ENCODE measurements around the gene RNASE11.
"Not testable (repeated sequence)": the region's sequence is repeated elsewhere in the genome, so short reads cannot be mapped to it uniquely, and the experiment has no call there.

The RNASE11 gene

DNA sequence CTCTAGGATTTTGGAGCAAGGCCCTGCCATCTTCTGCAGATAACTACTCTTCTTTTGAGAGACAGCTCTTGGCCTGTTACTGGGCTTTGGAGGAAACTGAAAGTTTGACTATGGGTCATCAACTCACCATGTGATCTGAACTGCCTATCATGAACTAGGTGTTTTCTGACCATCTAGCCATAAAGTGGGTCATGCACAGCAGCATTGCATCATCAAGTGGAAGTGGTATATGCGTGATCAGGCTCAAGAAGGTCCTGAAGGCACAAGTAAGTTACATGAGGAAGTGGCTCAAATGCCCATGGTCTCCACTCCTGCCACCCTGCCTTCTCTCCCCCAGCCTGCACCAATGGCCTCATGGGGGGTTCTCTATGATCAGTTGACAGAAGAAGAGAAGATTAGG lies 17.1 kb downstream of the RNASE11 start:
- not testable (repeated sequence) for H3K4me3 ChIP-seq (replicated peaks; ENCODE audit: insufficient read depth, low read length); H3K27me3 ChIP-seq (ENCODE audit: insufficient read depth, poor library complexity, severe bottlenecking); H3K27ac ChIP-seq (replicated peaks)
- peak; percentile 15; the same call in 1 of the 2 replicates for TF ChIP-seq SPI1 (IDR thresholded peaks at IDR 0.05; ENCODE audit: borderline replicate concordance, low read depth)
- DNase-seq (ENCODE audit: low read depth in 1 of 2, low spot score in 1 of 2) = peak; percentile 50 to 53

DNA sequence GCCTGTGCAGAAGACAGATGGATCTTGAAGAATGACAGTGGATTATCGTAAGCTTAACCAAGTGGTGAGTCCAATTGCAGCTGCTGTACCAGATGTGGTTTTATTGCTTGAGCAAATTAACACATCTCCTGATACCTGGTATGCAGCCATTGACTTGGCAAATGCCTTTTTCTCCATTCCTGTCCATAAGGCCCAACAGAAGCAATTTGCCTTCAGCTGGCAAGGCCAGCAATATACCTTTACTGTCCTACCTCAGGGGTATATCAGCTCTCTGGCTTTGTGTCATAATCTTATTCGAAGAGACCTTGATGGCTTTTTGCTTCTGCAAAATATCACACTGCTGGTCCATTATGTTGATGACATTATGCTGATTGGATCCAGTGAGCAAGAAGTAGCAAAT lies 17.9 kb downstream of the RNASE11 start:
- not testable (repeated sequence) for H3K27me3 ChIP-seq (ENCODE audit: insufficient read depth, poor library complexity, severe bottlenecking); DNase-seq (ENCODE audit: low read depth in 1 of 2, low spot score in 1 of 2); H3K27ac ChIP-seq (replicated peaks); H3K4me3 ChIP-seq (replicated peaks; ENCODE audit: insufficient read depth, low read length)

DNA sequence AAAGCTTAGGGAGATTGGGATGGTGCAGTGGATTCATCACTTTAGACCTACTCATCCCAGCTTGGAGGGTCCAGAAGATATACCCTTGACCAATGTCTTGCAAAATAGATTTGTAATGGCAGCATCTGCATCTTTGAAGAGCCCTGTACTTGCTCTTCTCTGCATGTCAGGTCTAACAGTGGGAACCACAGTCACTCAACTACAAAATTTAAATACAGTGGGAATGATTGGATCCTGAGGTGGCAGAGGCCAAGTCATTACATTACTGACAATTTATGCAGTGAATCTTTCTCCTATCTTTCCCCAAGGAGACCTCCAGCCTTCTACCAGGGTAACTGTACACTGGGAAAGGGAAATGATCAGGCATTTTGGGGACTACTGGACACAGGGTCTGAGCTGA lies 18.7 kb downstream of the RNASE11 start:
- no peaks in the 10 kb centered on the region for H3K27me3 ChIP-seq (ENCODE audit: insufficient read depth, poor library complexity, severe bottlenecking)
- DNase-seq (ENCODE audit: low read depth in 1 of 2, low spot score in 1 of 2) = no peak
- no peak overlapping the region for H3K4me3 ChIP-seq (replicated peaks; ENCODE audit: insufficient read depth, low read length)
- no peak overlapping the region for H3K27ac ChIP-seq (replicated peaks)
- no peak for TF ChIP-seq GABPA (IDR thresholded peaks at IDR 0.05; ENCODE audit: low read depth)
- TF ChIP-seq, protein P1, sequence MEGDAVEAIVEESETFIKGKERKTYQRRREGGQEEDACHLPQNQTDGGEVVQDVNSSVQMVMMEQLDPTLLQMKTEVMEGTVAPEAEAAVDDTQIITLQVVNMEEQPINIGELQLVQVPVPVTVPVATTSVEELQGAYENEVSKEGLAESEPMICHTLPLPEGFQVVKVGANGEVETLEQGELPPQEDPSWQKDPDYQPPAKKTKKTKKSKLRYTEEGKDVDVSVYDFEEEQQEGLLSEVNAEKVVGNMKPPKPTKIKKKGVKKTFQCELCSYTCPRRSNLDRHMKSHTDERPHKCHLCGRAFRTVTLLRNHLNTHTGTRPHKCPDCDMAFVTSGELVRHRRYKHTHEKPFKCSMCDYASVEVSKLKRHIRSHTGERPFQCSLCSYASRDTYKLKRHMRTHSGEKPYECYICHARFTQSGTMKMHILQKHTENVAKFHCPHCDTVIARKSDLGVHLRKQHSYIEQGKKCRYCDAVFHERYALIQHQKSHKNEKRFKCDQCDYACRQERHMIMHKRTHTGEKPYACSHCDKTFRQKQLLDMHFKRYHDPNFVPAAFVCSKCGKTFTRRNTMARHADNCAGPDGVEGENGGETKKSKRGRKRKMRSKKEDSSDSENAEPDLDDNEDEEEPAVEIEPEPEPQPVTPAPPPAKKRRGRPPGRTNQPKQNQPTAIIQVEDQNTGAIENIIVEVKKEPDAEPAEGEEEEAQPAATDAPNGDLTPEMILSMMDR (IDR thresholded peaks at IDR 0.05; ENCODE audit: insufficient read depth, low read length) = no peak
- no peak for TF ChIP-seq POLR2AphosphoS5 (IDR thresholded peaks at IDR 0.05; ENCODE audit: low read depth)
- TF ChIP-seq, protein P2, sequence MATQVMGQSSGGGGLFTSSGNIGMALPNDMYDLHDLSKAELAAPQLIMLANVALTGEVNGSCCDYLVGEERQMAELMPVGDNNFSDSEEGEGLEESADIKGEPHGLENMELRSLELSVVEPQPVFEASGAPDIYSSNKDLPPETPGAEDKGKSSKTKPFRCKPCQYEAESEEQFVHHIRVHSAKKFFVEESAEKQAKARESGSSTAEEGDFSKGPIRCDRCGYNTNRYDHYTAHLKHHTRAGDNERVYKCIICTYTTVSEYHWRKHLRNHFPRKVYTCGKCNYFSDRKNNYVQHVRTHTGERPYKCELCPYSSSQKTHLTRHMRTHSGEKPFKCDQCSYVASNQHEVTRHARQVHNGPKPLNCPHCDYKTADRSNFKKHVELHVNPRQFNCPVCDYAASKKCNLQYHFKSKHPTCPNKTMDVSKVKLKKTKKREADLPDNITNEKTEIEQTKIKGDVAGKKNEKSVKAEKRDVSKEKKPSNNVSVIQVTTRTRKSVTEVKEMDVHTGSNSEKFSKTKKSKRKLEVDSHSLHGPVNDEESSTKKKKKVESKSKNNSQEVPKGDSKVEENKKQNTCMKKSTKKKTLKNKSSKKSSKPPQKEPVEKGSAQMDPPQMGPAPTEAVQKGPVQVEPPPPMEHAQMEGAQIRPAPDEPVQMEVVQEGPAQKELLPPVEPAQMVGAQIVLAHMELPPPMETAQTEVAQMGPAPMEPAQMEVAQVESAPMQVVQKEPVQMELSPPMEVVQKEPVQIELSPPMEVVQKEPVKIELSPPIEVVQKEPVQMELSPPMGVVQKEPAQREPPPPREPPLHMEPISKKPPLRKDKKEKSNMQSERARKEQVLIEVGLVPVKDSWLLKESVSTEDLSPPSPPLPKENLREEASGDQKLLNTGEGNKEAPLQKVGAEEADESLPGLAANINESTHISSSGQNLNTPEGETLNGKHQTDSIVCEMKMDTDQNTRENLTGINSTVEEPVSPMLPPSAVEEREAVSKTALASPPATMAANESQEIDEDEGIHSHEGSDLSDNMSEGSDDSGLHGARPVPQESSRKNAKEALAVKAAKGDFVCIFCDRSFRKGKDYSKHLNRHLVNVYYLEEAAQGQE (IDR thresholded peaks at IDR 0.05; ENCODE audit: insufficient replicate concordance, low read depth) = no peak
- TF ChIP-seq SPI1 (IDR thresholded peaks at IDR 0.05; ENCODE audit: borderline replicate concordance, low read depth) = no peak

DNA sequence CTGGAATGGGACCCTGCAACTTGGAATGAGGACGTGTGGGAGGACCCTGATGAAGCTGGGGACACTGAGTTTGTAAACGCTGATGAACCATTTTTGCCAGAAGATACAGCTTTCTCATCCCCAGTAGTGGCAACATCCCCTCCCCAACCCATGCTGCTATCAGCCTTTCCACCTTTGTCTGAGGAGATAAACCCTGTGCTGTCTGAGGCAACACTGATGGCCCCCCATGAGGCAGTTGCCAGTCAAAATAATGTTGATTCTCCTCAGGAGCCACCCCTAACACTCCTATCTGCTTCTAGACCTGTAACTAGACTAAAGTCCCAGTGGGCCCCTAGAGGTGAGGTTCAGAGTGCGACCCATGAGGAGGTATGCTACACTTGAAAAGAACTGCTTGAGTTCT lies 19.4 kb downstream of the RNASE11 start:
- DNase-seq (ENCODE audit: low read depth in 1 of 2, low spot score in 1 of 2) = no peak
- Histone ChIP-seq H3K27me3 (ENCODE audit: insufficient read depth, poor library complexity, severe bottlenecking) (no peaks in the 10 kb centered on the region), H3K4me3 (replicated peaks; ENCODE audit: insufficient read depth, low read length) (no peak overlapping the region), H3K27ac (replicated peaks) (no peak overlapping the region)
- TF ChIP-seq GABPA (IDR thresholded peaks at IDR 0.05; ENCODE audit: low read depth) = no peak
- TF ChIP-seq, protein P1 (IDR thresholded peaks at IDR 0.05; ENCODE audit: insufficient read depth, low read length) = no peak
- TF ChIP-seq SPI1 (IDR thresholded peaks at IDR 0.05; ENCODE audit: borderline replicate concordance, low read depth) = no peak
- TF ChIP-seq POLR2AphosphoS5 (IDR thresholded peaks at IDR 0.05; ENCODE audit: low read depth) = no peak
- TF ChIP-seq, protein P2 (IDR thresholded peaks at IDR 0.05; ENCODE audit: insufficient replicate concordance, low read depth) = no peak

DNA sequence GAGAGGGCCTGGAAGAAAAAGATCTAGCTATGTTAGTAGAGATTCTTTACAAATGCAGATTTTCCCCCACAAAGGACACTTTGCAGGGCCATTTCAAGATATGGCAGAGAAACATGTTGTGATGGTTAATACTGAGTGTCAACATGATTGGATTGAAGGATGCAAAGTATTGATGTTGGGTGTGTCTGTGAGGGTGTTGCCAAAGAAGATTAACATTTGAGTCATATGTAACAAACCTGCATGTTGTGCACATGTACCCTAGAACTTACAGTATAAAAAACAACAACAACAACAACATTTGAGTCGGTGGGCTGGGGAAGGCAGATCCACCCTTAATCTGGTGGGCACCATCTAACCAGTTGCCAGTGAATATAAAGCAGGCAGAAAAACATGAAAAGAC lies 20.6 kb downstream of the RNASE11 start:
- H3K27me3 ChIP-seq (ENCODE audit: insufficient read depth, poor library complexity, severe bottlenecking); H3K4me3 ChIP-seq (replicated peaks; ENCODE audit: insufficient read depth, low read length); H3K27ac ChIP-seq (replicated peaks); DNase-seq (ENCODE audit: low read depth in 1 of 2, low spot score in 1 of 2): not testable (repeated sequence)

All from HL-60 (cell line).